ENCODE results near the gene MEX3C.
A peak's percentile ranks its signal among the peaks of the same experiment; 100 is the strongest.

The MEX3C gene
- long read RNA-seq, donor 1, transcript MEX3C-201 (2 exons, 3,781 nt) = major isoform, 16 of 17 reads
- long read RNA-seq, donor 1, partial matches to known transcripts = 0 of 17 reads
- long read RNA-seq, donor 1, other reads (novel, unspliced or antisense) = 0 of 17 reads
- long read RNA-seq, donor 2, transcript MEX3C-201 (2 exons, 3,781 nt) = major isoform, 10 of 23 reads
- long read RNA-seq, donor 2, partial matches to known transcripts = 12 of 23 reads
- long read RNA-seq, donor 2, other reads (novel, unspliced or antisense) = 0 of 23 reads
- long read RNA-seq, donor 3, transcript MEX3C-201 (2 exons, 3,781 nt) = major isoform, 12 of 12 reads
- long read RNA-seq, donor 3, partial matches to known transcripts = 0 of 12 reads
- long read RNA-seq, donor 3, other reads (novel, unspliced or antisense) = 0 of 12 reads
- long read RNA-seq, donor 4, transcript MEX3C-201 (2 exons, 3,781 nt) = major isoform, 21 of 22 reads
- long read RNA-seq, donor 4, partial matches to known transcripts = 0 of 22 reads
- long read RNA-seq, donor 4, other reads (novel, unspliced or antisense) = 0 of 22 reads
- long read RNA-seq, donor 5, transcript MEX3C-201 (2 exons, 3,781 nt) = major isoform, 6 of 7 reads
- long read RNA-seq, donor 5, partial matches to known transcripts = 0 of 7 reads
- long read RNA-seq, donor 5, other reads (novel, unspliced or antisense) = 0 of 7 reads
- long read RNA-seq, donor 6, transcript MEX3C-201 (2 exons, 3,781 nt) = major isoform, 15 of 15 reads
- long read RNA-seq, donor 6, partial matches to known transcripts = 0 of 15 reads
- long read RNA-seq, donor 6, other reads (novel, unspliced or antisense) = 0 of 15 reads
- long read RNA-seq, donor 7 = 0 reads
- long read RNA-seq, donor 8, transcript MEX3C-201 (2 exons, 3,781 nt) = major isoform, 6 of 7 reads
- long read RNA-seq, donor 8, partial matches to known transcripts = 0 of 7 reads
- long read RNA-seq, donor 8, other reads (novel, unspliced or antisense) = 0 of 7 reads

- DNase-seq = peak; percentile 99
Observed at GRCh38 chr18:51197661-51198424, at the start of gene MEX3C. Gene MEX3C, minus strand, starts transcription at chr18:51197681. Its CDS starts 361 bp downstream, at chr18:51197320.

DNA sequence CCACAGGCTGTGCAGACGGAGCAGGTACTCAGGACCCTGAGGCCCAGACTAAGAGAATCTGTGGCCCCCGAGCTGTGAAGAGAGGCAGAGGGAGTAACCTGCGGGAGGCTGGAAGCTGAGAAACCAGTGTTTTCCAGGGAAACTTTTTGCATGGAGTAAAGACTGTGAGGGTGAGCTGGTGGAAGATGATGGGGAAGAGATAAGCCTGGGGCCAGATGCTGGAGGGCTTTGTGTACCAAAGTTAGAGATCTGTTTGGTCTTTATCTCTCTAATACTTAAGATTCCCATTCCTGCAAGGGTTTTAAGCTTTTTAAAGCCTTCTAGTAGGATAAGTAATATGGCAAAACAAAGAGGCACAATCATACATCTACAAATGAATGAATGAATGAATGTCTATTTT, 43.7 kb upstream of the MEX3C start:
- no peak for DNase-seq

GRCh38 chr18:51236225-51236624, 38.7 kb upstream of the MEX3C start:
- DNase-seq = no peak

- DNase-seq = no peak
Observed at GRCh38 chr18:51235009-51235789, 37.7 kb upstream of the MEX3C start.

GRCh38 chr18:51234117-51235008, 36.9 kb upstream of the MEX3C start:
- no peak for DNase-seq

- DNase-seq = no peak
Observed at GRCh38 chr18:51229328-51229727, 31.8 kb upstream of the MEX3C start.

DNA sequence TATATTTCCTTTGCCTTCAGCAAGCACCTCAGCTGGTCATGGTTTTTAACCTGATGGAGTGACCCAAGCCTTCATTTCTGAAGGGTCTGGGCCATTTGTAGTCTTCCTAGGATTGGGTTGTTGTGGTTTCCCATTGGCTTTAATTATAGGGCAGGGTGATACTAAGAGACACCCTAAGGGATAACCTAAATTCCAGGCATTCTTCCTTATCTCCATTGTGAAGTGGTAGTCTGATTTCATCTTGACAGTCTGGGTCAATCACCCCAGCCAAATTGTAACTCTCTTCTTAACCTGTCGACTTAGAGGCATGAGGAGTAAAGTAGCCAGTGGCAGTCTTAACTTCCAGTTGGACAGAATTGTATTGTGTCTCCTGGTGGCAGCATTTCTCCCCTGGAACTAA, 30.2 kb upstream of the MEX3C start:
- DNase-seq = no peak

DNA sequence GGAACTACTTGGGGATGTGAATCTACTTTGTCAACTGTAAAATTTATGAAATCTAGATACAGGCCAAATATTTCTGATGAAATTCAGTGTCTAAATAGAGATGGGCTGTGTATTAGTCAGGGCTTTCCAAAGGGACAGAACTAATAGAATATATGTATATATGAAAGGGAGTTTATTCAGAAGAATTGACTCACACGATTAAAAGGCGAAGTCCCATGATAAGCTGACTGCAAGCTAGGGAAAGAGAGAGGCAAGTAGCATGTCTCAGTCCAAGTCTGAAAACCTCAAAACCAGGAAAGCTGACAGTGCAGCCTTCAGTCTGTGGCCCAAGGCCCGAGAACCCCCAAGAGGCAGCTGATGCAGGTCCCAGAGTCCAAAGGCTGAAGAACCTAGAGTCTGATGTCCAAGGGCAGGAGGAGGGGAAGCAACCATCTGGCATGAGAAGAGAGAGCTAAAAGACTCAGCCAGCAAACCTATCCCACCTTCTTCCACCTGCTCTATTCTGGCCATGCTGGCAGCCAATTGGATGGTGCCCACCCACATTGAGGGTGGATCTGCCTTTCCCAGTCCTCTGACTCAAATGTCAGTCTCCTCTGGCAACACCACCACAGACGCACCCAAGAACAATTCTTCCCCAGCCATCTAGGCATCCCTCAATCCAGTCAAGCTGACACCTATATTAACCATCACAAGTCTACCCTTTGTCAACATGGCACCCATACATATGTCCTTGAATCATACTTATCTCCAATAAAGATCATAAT, 29.3 kb upstream of the MEX3C start:
- no peak for DNase-seq

- no peak for DNase-seq
Observed at GRCh38 chr18:51226068-51226467, 28.6 kb upstream of the MEX3C start.

GRCh38 chr18:51212606-51213005, 15.1 kb upstream of the MEX3C start:
- DNase-seq = no peak

GRCh38 chr18:51211552-51211951, 14.1 kb upstream of the MEX3C start:
- no peak for DNase-seq

- DNase-seq = no peak
Observed at GRCh38 chr18:51196811-51197660, 445 bp downstream of the MEX3C start.

DNA sequence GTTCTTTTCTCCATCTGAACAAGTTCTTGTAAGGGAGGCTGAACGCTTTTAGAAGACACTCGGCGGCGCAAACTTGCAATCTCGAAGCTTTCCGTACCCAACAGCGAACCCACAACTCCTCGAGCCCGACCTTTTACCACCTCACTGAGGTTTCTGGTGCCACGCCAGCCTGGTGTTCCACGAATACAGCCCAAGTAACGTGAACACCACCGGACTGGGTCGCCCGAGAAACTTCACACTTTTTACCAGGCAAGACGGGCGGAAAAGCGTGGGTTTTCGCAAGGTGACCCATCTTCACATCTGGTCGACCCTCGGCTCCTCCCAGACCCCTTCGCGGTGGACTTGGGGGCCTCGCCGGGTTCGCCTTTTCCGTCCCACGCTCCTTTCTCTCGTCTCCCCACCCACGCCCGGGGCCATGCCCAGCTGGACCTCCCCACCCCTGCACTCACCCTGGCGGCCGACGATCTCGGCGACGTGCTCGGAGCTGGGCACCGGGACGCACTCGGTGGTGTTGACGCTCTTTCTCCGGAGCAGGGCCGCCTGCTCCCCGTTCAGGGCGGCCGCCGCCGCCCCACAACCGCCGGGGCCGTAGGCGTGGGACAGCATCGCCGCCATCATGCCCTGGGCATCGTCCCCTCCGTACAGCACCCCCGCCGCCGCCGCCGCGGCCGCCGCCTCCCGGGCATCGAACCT, 1.2 kb downstream of the MEX3C start:
- peak; percentile 83 for DNase-seq

DNA sequence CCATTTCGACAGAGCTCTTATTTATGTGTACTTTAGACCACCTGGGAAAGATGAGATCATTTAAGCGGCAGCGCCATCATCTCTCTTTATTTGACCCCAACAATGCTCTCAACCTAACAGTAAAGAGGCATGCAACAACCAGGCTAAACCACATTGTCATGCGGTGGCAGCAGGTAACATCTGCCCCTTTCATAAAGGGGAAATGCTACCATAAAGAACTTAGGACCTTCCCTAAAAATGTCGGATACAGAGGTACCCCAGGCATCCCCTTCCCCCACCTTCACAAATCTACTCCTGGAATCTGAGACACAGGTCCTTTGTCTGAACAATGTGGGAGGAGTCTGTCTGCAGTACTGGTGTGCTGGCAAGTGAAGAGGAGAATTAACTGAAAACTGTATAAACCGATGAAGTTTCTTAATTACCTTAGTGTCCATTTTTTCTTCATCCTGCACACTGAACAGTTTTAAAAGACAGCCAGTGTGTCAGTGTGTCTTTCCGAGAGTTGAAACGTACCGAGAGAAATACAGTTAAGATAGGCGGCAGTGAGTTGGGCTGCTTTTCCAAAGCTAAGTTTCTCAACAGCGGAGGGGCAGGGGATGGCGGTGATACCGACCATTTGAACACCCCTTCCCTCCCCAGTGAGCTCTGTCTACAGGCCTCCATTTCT, 1.9 kb downstream of the MEX3C start:
- DNase-seq = peak; percentile 78

GRCh38 chr18:51195086-51195450, 2.4 kb downstream of the MEX3C start:
- DNase-seq = no peak

DNA sequence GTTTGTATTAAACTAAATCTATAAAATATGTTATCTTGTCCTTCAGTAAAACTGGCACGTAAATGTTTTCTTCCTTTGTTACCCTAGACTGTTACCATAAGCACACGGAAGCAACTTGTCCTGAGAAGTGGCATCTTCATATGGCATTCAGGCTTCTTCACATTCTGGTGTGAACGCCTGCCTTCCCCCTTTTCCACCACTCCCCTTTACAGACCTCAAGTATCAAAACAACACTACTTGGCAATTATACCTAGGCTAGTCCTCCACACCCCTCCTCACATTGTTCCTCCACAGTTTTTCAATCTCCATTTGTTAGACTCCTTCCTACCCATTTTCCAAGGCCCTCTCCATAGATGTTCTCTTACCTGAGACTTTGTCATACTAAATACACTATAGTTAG, 2.9 kb downstream of the MEX3C start:
- peak; percentile 20 for DNase-seq

- peak; percentile 9 for DNase-seq
Observed at GRCh38 chr18:51193621-51194287, 3.7 kb downstream of the MEX3C start.

Measured in right kidney (tissue), 9 donors.